GM12872 (cell line): ENCODE data around the gene PLEKHG4.

Experiments
- TF ChIP-seq, protein P1 (sequence below): IDR thresholded peaks from 3 replicates; pipeline ENCODE4 v1.5.1; 2011; ENCODE audit warnings: low read depth, mild to moderate bottlenecking, low read length, moderate library complexity; ENCODE audit not compliant: insufficient read depth

PLEKHG4 gene, protein sequence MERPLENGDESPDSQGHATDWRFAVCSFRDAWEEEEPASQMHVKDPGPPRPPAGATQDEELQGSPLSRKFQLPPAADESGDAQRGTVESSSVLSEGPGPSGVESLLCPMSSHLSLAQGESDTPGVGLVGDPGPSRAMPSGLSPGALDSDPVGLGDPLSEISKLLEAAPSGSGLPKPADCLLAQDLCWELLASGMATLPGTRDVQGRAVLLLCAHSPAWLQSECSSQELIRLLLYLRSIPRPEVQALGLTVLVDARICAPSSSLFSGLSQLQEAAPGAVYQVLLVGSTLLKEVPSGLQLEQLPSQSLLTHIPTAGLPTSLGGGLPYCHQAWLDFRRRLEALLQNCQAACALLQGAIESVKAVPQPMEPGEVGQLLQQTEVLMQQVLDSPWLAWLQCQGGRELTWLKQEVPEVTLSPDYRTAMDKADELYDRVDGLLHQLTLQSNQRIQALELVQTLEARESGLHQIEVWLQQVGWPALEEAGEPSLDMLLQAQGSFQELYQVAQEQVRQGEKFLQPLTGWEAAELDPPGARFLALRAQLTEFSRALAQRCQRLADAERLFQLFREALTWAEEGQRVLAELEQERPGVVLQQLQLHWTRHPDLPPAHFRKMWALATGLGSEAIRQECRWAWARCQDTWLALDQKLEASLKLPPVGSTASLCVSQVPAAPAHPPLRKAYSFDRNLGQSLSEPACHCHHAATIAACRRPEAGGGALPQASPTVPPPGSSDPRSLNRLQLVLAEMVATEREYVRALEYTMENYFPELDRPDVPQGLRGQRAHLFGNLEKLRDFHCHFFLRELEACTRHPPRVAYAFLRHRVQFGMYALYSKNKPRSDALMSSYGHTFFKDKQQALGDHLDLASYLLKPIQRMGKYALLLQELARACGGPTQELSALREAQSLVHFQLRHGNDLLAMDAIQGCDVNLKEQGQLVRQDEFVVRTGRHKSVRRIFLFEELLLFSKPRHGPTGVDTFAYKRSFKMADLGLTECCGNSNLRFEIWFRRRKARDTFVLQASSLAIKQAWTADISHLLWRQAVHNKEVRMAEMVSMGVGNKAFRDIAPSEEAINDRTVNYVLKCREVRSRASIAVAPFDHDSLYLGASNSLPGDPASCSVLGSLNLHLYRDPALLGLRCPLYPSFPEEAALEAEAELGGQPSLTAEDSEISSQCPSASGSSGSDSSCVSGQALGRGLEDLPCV

DNA sequence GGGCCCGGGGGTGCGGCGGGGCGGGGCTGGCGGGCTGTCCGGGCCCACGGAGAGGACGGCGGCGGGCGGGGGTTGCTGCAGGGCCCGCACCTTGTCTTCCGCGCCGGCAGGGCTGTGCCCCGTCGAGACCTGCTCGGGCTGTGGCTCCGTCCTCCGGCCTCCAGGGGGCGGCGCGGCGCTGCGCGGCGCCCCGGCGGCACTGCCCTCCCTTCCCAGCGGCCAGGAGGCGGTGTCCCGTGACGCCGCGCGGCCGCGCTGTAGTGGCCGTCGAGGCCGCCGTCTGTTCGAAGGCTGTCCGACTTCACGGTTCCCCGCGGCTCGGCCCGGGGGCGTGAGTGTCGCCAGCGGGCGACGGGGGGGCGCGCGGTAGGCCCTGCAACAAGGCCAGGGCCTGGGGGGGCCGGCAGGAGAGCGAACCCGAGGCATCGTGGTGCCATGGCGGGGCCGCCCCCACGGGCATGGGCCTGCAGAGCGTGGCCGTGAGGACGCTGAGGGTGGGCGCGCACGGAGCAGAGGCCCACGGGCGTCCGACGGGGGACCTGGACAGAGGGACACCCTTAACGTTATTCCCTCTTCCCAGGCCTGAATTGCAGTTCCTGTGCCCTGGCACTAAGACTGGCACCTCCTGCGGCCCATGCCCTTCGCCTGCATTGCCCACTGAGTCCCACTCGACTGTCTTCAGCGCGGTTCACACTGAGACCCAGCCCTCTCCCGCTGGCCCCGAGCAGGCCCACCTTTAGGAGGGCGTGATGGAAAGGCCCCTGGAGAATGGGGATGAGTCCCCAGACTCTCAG, at the start of gene PLEKHG4:
Gene PLEKHG4 (plus strand): TSS at position 237 of the 794 bp plus-strand sequence. CDS start 513 bp downstream, at position 750.
- TF ChIP-seq, protein P1, sequence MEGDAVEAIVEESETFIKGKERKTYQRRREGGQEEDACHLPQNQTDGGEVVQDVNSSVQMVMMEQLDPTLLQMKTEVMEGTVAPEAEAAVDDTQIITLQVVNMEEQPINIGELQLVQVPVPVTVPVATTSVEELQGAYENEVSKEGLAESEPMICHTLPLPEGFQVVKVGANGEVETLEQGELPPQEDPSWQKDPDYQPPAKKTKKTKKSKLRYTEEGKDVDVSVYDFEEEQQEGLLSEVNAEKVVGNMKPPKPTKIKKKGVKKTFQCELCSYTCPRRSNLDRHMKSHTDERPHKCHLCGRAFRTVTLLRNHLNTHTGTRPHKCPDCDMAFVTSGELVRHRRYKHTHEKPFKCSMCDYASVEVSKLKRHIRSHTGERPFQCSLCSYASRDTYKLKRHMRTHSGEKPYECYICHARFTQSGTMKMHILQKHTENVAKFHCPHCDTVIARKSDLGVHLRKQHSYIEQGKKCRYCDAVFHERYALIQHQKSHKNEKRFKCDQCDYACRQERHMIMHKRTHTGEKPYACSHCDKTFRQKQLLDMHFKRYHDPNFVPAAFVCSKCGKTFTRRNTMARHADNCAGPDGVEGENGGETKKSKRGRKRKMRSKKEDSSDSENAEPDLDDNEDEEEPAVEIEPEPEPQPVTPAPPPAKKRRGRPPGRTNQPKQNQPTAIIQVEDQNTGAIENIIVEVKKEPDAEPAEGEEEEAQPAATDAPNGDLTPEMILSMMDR: peak; percentile 77

DNA sequence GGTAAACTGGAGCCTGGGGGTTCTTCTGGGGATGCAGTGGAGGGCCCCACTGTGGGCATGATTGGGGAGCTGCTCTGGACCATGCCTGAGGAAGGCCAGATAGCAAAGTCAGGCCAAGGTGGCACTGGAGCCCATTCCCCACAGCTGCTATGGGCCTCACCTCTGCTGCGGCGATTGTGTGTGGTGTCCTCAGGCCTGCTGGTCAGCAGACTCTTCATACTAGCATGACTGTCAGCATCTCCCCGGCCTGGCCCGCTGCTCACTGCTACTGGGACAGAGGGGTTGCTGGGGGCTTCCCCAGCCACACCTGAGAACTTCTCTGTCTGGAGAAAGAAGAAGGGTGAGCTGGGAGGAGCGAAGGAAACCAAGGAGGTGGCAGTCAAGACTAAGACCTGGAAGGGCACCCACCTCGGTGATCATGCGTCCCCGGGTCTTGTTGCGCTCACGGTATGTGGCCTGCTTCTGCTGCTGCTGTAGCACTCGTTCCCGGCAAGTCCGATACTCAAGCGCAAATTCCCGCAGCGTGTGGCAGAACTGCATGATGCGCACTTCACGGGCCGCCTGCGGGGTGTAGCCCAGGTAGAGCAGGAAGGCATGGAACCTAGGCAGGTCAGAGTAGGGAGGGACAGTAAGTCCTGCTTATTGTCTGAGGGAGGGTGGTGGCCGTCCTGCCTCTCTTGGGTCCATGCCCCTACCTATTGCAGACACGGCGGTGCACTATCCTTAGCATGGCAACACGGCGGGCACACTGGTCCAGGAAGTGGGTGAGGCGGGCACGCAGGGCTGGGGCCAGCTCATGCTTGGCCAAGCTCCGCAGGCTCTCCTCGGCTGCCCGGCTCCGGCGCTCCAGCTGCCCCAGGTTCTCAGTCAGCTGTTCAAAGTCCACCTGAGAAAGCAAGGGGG, 49.2 kb upstream of the PLEKHG4 start:
- TF ChIP-seq, protein P1: no peak

DNA sequence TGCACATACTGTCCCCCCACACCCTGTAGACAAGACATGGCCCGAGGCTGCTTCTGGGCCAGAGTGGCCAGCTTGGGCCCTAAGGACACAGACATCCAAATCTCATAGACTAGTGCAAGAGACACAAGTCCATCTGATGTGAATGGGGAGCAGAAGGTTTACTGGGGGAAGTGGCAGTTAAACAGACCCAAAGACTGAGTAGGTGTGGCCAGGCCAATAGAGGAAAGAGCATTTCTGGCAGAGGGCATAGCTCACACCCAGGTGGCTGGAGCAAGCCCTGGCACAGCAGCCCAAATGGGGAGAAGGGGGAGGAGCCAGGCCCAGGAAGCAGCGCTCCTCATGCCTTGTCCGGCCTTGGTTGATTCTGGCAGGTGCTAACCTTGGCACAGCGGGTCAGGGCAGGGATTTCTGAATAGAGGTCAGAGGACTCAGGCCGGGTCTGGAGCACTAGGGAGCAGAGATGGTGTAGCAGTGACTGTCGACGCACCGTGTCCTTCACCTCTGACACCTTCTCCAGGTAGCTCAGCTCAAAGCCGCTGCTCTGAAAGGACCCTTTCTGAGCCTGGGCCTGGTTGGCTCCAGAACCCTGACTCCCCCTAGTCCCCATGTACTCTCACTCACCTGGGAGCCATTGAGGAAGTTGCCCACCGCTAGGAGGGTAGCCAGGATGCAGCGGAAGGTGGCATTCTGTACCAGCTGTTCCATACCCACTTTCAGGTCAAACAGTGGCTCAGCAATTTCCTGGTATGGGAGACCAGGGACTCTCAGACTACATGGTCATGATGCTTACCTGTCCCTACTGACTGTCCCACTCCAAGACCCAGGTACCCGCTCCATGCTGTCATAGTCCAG, 48.3 kb upstream of the PLEKHG4 start:
- TF ChIP-seq, protein P1: no peak

DNA sequence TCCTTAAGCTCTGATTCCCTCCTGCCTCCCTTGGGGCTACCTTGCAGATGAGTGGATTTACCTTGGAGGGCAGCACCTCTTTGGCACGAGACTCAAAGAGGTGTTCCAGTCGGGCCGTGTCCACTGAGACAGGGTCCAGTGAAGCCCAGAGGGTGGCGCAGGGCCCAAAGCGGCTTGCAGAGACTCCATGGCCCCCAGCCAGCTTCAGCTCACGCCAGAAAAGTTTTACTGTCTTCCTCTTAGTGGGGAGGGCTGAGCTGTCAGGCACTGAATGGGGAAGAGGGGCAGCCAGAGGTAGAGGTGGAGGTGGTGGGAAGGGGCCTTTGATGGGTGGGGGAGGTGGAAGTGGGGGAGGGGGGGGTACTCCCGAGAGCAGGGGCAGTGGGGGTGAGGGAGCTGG, 45.7 kb upstream of the PLEKHG4 start:
- TF ChIP-seq, protein P1: no peak

DNA sequence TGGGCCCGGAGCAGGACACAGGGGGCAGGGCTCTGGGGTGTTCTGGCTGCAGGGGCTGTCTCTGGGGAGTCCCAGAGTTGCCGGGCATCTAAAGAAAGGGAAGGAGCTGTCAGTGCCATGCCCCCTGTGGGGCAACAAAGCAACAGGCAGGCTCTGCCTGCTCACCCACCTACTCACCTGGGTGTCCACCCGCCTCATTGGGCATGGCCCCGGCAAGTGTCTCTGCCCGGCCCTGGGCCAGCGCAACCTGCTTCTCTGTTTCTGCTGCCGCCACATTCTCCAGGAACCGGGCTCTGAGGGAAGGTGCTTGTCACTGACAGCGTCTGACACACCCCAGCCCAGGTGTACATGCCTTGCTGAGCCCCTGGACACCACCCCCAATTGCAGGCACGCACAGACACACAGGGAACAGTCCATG, 45.1 kb upstream of the PLEKHG4 start:
- TF ChIP-seq, protein P1: no peak
